Stomach smooth muscle (tissue), 2 donors: Measurements from ENCODE around the gene LHFPL6.

Source experiments
- H3K27ac ChIP-seq: one replicate; pipeline ENCODE4 v1.7.0; 2013; ENCODE audit warnings: mild to moderate bottlenecking, low read length, inconsistent platforms
- H3K27me3 ChIP-seq, 2 donors: one replicate each; pipeline ENCODE4 v1.7.0; 2013; ENCODE audit warnings: low read length in 2 of 2; ENCODE audit not compliant: insufficient read depth in 2 of 2, control insufficient read depth in 1 of 2
- H3K36me3 ChIP-seq, 2 donors: one replicate each; pipeline ENCODE4 v1.7.0; 2013; ENCODE audit warnings: low read length in 2 of 2; ENCODE audit not compliant: control insufficient read depth in 2 of 2, insufficient read depth in 2 of 2
- H3K4me1 ChIP-seq: one replicate; pipeline ENCODE4 v1.7.0; 2013; ENCODE audit warnings: low read length; ENCODE audit not compliant: control insufficient read depth, insufficient read depth
- H3K4me3 ChIP-seq, 2 donors: one replicate each; pipeline ENCODE4 v1.7.0; 2013; ENCODE audit warnings: low read length in 2 of 2
- H3K9ac ChIP-seq, 2 donors: one replicate each; pipeline ENCODE4 v1.7.0; 2013; ENCODE audit warnings: low read length in 2 of 2, mild to moderate bottlenecking in 1 of 2
- H3K9me3 ChIP-seq, 2 donors: one replicate each; pipeline ENCODE4 v1.7.0; 2013; ENCODE audit warnings: low read length in 2 of 2; ENCODE audit not compliant: control insufficient read depth in 2 of 2
- donor health status: healthy.
- donor health status: Pancreatic carcinoma.

LHFPL6 gene

DNA sequence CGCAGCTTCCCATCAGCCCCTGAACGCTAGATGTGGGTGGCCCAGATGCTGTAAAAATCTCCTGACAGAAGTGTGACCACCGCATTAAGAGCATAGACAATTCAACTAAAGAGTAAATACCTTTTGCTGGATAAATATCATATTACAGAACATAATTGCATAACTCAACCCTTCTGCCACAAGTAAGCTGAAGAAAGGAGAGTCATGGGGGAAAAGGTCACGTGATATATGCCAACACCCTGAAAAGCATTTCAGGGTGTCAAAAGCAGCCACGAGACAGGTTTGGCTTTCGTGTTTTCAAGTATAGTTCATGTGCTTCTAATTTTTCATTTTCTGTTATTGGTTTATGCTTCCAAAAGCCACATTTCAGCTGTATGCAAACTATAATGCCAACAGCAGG lies 71.3 kb downstream of the LHFPL6 start:
- Histone ChIP-seq H3K9ac (no peak overlapping the region), H3K4me3 (no peak overlapping the region), H3K9me3 (peaks cover 0 to 4% of the 10 kb centered on the region in 2 donors), H3K27ac (no peak overlapping the region), H3K36me3 (no peaks in the 10 kb centered on the region), H3K27me3 (no peaks in the 10 kb centered on the region), H3K4me1 (peaks cover 4% of the 10 kb centered on the region)

- peaks cover 0 to 4% of the 10 kb centered on the region in 2 donors for H3K9me3 ChIP-seq
- H3K4me1 ChIP-seq, result peaks cover 4% of the 10 kb centered on the region
- no peaks in the 10 kb centered on the region for H3K27me3 ChIP-seq
- no peak overlapping the region for H3K4me3 ChIP-seq
- no peak overlapping the region for H3K27ac ChIP-seq
- H3K36me3 ChIP-seq, result no peaks in the 10 kb centered on the region
- H3K9ac ChIP-seq, result no peak overlapping the region
These were observed 72.1 kb downstream of the LHFPL6 start for GRCh38 chr13:39530916-39531315.

- Histone ChIP-seq H3K27me3 (no peaks in the 10 kb centered on the region), H3K27ac (no peak overlapping the region), H3K4me1 (peaks cover 4% of the 10 kb centered on the region), H3K9me3 (peaks cover 0 to 4% of the 10 kb centered on the region in 2 donors), H3K4me3 (no peak overlapping the region), H3K9ac (no peak overlapping the region), H3K36me3 (no peaks in the 10 kb centered on the region)
These were observed 74.4 kb downstream of the LHFPL6 start for GRCh38 chr13:39528661-39528980.

- H3K27ac ChIP-seq, result no peak overlapping the region
- no peaks in the 10 kb centered on the region for H3K36me3 ChIP-seq
- H3K9me3 ChIP-seq, result no peaks in the 10 kb centered on the region
- H3K9ac ChIP-seq, result no peak overlapping the region
- H3K4me3 ChIP-seq, result no peak overlapping the region
- peaks cover 4% of the 10 kb centered on the region for H3K4me1 ChIP-seq
- no peaks in the 10 kb centered on the region for H3K27me3 ChIP-seq
These were observed 74.9 kb downstream of the LHFPL6 start for GRCh38 chr13:39527961-39528660.

- Histone ChIP-seq H3K27ac (no peak overlapping the region), H3K4me1 (peaks cover 4% of the 10 kb centered on the region), H3K36me3 (no peaks in the 10 kb centered on the region), H3K9me3 (no peaks in the 10 kb centered on the region), H3K9ac (no peak overlapping the region), H3K4me3 (no peak overlapping the region), H3K27me3 (no peaks in the 10 kb centered on the region)
These were observed 75.7 kb downstream of the LHFPL6 start for GRCh38 chr13:39527301-39527700.

- H3K9me3 ChIP-seq, result no peaks in the 10 kb centered on the region
- H3K36me3 ChIP-seq, result no peaks in the 10 kb centered on the region
- no peak overlapping the region for H3K4me3 ChIP-seq
- no peak overlapping the region for H3K9ac ChIP-seq
- H3K27me3 ChIP-seq, result no peaks in the 10 kb centered on the region
- no peak overlapping the region for H3K27ac ChIP-seq
- H3K4me1 ChIP-seq, result peaks cover 4% of the 10 kb centered on the region
These were observed 76.5 kb downstream of the LHFPL6 start for GRCh38 chr13:39526499-39526898.

DNA sequence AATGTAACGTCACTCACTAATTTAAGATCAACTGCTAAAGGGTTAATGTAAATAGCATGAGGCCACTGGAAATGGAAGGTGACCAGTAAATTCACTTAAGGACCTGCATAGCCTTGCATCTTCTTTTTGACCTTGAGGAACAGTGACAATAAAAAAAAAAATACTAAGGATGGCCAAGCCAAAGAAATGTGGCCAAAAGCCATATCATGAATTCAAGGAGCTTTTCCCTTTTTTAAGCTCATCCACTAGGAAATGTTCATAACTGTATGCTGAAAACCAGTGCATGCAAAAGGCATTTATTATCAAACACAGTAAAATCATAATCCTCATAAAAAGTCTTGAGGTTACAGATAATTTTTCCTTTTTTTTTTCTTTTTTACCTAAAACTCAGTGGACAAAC lies 77.5 kb downstream of the LHFPL6 start:
- peaks cover 4% of the 10 kb centered on the region for H3K4me1 ChIP-seq
- no peak overlapping the region for H3K27ac ChIP-seq
- H3K27me3 ChIP-seq, result no peaks in the 10 kb centered on the region
- H3K36me3 ChIP-seq, result no peaks in the 10 kb centered on the region
- no peak overlapping the region for H3K4me3 ChIP-seq
- H3K9me3 ChIP-seq, result no peaks in the 10 kb centered on the region
- H3K9ac ChIP-seq, result no peak overlapping the region

GRCh38 chr13:39524795-39525194 lies 78.2 kb downstream of the LHFPL6 start:
- Histone ChIP-seq H3K4me1 (peaks cover 4% of the 10 kb centered on the region), H3K4me3 (no peak overlapping the region), H3K27ac (no peak overlapping the region), H3K36me3 (no peaks in the 10 kb centered on the region), H3K27me3 (no peaks in the 10 kb centered on the region), H3K9me3 (no peaks in the 10 kb centered on the region), H3K9ac (no peak overlapping the region)

GRCh38 chr13:39522329-39522728 lies 80.7 kb downstream of the LHFPL6 start:
- no peak overlapping the region for H3K4me3 ChIP-seq
- no peaks in the 10 kb centered on the region for H3K27me3 ChIP-seq
- no peaks in the 10 kb centered on the region for H3K9me3 ChIP-seq
- H3K4me1 ChIP-seq, result no peaks in the 10 kb centered on the region
- no peak overlapping the region for H3K27ac ChIP-seq
- no peak overlapping the region for H3K9ac ChIP-seq
- H3K36me3 ChIP-seq, result no peaks in the 10 kb centered on the region

GRCh38 chr13:39521701-39522100 lies 81.3 kb downstream of the LHFPL6 start:
- H3K4me1 ChIP-seq, result no peaks in the 10 kb centered on the region
- H3K9ac ChIP-seq, result no peak overlapping the region
- no peak overlapping the region for H3K27ac ChIP-seq
- no peaks in the 10 kb centered on the region for H3K9me3 ChIP-seq
- no peaks in the 10 kb centered on the region for H3K27me3 ChIP-seq
- H3K4me3 ChIP-seq, result no peak overlapping the region
- no peaks in the 10 kb centered on the region for H3K36me3 ChIP-seq

GRCh38 chr13:39516096-39516495 lies 86.9 kb downstream of the LHFPL6 start:
- H3K9me3 ChIP-seq, result no peaks in the 10 kb centered on the region
- no peaks in the 10 kb centered on the region for H3K36me3 ChIP-seq
- H3K4me3 ChIP-seq, result peak overlapping the region in 1 of 2 donors; percentile 15
- peaks cover 7% of the 10 kb centered on the region for H3K4me1 ChIP-seq
- no peak overlapping the region for H3K9ac ChIP-seq
- no peaks in the 10 kb centered on the region for H3K27me3 ChIP-seq
- no peak overlapping the region for H3K27ac ChIP-seq
